Colonic mucosa (tissue), 4 donors: ENCODE results near the gene ABHD17A. TPM values are rescaled to one million over a fixed set of nuclear protein-coding genes. Genes with fewer than 3 reads are reported as not detected.
"Not testable (repeated sequence)": the region's sequence is repeated elsewhere in the genome, so short reads cannot be mapped to it uniquely, and the experiment has no call there.

ENCODE experiments used
- DNase-seq: peaks from one replicate; pipeline ENCODE4 v3.0.0-alpha.2; 2020
- H3K27ac ChIP-seq: fragments of 200-600 bp; one replicate; pipeline ENCODE4 v1.8.0; 2021
- H3K27me3 ChIP-seq: fragments of 200-600 bp; one replicate; pipeline ENCODE4 v1.8.0; 2021
- H3K36me3 ChIP-seq: fragments of 200-600 bp; one replicate; pipeline ENCODE4 v1.8.0; 2021
- H3K4me1 ChIP-seq: fragments of 200-600 bp; one replicate; pipeline ENCODE4 v1.8.0; 2021; ENCODE audit warnings: mild to moderate bottlenecking
- H3K4me3 ChIP-seq: fragments of 200-600 bp; one replicate; pipeline ENCODE4 v1.8.0; 2021
- H3K9ac ChIP-seq, 2 donors: one replicate each; pipeline ENCODE4 v1.7.0; 2013; ENCODE audit warnings: control low read depth in 2 of 2, low read depth in 2 of 2, low read length in 2 of 2
- H3K9me3 ChIP-seq: fragments of 200-600 bp; one replicate; pipeline ENCODE4 v1.8.0; 2021
- CTCF ChIP-seq: fragments of 200-600 bp; IDR thresholded peaks from one replicate; pipeline ENCODE4 v1.8.0; 2022; ENCODE audit warnings: antibody characterized with exemption, mild to moderate bottlenecking
- intact Hi-C: fragments of 100-400 bp; cut with DNase I; formaldehyde crosslinking; loops from one replicate; pipeline ENCODE4 v1.14.1; 2022
- total RNA-seq, 2 donors: library from RNA; stranded (reverse); fragmentation: NEBNext Ultra II Directional in 1 of 2; extraction: Animal tissue kit (Norgen Biotek cat#: 25700) in 1 of 2; gene quantifications; one replicate each; pipeline ENCODE4 v1.2.1, GENCODE V29; 2021
- donor health status: healthy.
- donor health status: DM: no; HTN: no; CAD: no.
- donor health status: DM: no; HTN: no; CAD: no.

Gene ABHD17A
- total RNA-seq, 2 donors from 2014 or later = 53.3 to 78.5 TPM

- no peak for DNase-seq
- H3K4me1 ChIP-seq = peaks cover 10% of the 10 kb centered on the region
- no peak overlapping the region for H3K27ac ChIP-seq
- H3K9ac ChIP-seq = peak overlapping the region in 1 of 2 donors; percentile 35
- no peak overlapping the region for H3K4me3 ChIP-seq
- no peak for TF ChIP-seq CTCF
- no peaks in the 10 kb centered on the region for H3K9me3 ChIP-seq
- H3K36me3 ChIP-seq = no peaks in the 10 kb centered on the region
- no peaks in the 10 kb centered on the region for H3K27me3 ChIP-seq
- intact Hi-C loops = no loop called here
These were observed 4.5 kb downstream of the ABHD17A start for GRCh38 chr19:1880611-1881392.

- DNase-seq, H3K4me3 ChIP-seq, H3K9me3 ChIP-seq, H3K27me3 ChIP-seq, H3K27ac ChIP-seq, intact Hi-C loops, H3K9ac ChIP-seq, H3K36me3 ChIP-seq: not testable (repeated sequence)
- H3K4me1 ChIP-seq = peaks cover 10% of the 10 kb centered on the region
These were observed 5.3 kb downstream of the ABHD17A start for GRCh38 chr19:1879982-1880381.

- H3K4me3 ChIP-seq, H3K9ac ChIP-seq, intact Hi-C loops, H3K27ac ChIP-seq, H3K27me3 ChIP-seq, H3K36me3 ChIP-seq, H3K9me3 ChIP-seq, DNase-seq: not testable (repeated sequence)
- H3K4me1 ChIP-seq = peaks cover 14% of the 10 kb centered on the region
These were observed 6.7 kb downstream of the ABHD17A start for GRCh38 chr19:1878583-1878982.

GRCh38 chr19:1877280-1877660 is 8.0 kb downstream of the ABHD17A start:
- H3K4me3 ChIP-seq, DNase-seq, H3K9ac ChIP-seq, H3K27me3 ChIP-seq, H3K36me3 ChIP-seq, intact Hi-C loops, H3K9me3 ChIP-seq, H3K4me1 ChIP-seq, H3K27ac ChIP-seq: not testable (repeated sequence)

GRCh38 chr19:1876496-1877279 is 8.6 kb downstream of the ABHD17A start:
- H3K36me3 ChIP-seq, H3K27me3 ChIP-seq, DNase-seq, intact Hi-C loops, H3K9me3 ChIP-seq, H3K4me1 ChIP-seq: not testable (repeated sequence)
- H3K9ac ChIP-seq = peak overlapping the region; percentile 71 to 96
- peak overlapping the region; percentile 98 for H3K4me3 ChIP-seq
- peak overlapping the region; percentile 92 for H3K27ac ChIP-seq

GRCh38 chr19:1875646-1876495 is 9.4 kb downstream of the ABHD17A start:
- H3K4me3 ChIP-seq = peak overlapping the region; percentile 98
- no peaks in the 10 kb centered on the region for H3K27me3 ChIP-seq
- TF ChIP-seq CTCF = no peak
- peak overlapping the region; percentile 92 for H3K27ac ChIP-seq
- H3K9ac ChIP-seq = peak overlapping the region; percentile 96
- peak; percentile 95 for DNase-seq
- peaks cover 8% of the 10 kb centered on the region for H3K4me1 ChIP-seq
- H3K36me3 ChIP-seq = no peaks in the 10 kb centered on the region
- intact Hi-C loops = no loop called here
- no peaks in the 10 kb centered on the region for H3K9me3 ChIP-seq

GRCh38 chr19:1875265-1875645 is 10.0 kb downstream of the ABHD17A start:
- intact Hi-C loops, H3K27me3 ChIP-seq, DNase-seq, H3K36me3 ChIP-seq, H3K9me3 ChIP-seq, H3K4me1 ChIP-seq: not testable (repeated sequence)
- Histone ChIP-seq H3K4me3 (peak overlapping the region; percentile 98), H3K27ac (peak overlapping the region; percentile 92), H3K9ac (peak overlapping the region; percentile 96)
